NK-92 (cell line): ENCODE measurements around the gene PLCB2.

Experiments used
- DNase-seq: peaks from one replicate; lab custom pipeline; 2025; ENCODE audit not compliant: unreplicated experiment; lab: John Stamatoyannopoulos, UW

Gene PLCB2

DNA sequence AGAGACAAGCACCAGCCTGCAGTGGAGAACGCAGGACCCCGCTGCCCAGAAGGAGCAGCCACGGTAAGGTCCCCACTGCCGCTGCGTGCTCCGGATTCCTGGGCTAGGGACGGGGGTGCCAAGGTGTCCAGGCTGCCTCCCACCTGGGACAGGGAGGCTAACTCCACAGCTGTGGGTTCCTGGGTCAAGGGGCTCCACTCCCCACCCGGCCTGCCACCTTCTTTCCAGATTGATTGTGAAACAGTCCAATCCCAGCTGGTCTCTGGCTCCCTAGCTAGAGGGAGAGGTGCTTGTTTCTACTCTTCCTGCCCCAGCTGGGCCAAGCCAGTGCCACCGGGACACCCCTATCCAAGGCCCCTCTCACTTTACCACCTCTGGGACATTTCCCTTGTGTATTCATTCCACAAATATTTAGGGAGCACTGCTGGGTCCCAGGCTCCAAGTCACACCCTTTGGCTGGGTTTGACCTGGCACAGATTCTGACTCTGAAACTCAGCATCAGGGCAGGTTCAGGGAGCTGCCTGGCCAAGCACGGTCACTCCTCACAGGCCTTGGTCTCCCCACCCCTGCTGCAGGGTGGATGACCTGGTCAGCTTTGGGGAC is 67.0 kb downstream of the PLCB2 start:
- DNase-seq, result no peak

DNA sequence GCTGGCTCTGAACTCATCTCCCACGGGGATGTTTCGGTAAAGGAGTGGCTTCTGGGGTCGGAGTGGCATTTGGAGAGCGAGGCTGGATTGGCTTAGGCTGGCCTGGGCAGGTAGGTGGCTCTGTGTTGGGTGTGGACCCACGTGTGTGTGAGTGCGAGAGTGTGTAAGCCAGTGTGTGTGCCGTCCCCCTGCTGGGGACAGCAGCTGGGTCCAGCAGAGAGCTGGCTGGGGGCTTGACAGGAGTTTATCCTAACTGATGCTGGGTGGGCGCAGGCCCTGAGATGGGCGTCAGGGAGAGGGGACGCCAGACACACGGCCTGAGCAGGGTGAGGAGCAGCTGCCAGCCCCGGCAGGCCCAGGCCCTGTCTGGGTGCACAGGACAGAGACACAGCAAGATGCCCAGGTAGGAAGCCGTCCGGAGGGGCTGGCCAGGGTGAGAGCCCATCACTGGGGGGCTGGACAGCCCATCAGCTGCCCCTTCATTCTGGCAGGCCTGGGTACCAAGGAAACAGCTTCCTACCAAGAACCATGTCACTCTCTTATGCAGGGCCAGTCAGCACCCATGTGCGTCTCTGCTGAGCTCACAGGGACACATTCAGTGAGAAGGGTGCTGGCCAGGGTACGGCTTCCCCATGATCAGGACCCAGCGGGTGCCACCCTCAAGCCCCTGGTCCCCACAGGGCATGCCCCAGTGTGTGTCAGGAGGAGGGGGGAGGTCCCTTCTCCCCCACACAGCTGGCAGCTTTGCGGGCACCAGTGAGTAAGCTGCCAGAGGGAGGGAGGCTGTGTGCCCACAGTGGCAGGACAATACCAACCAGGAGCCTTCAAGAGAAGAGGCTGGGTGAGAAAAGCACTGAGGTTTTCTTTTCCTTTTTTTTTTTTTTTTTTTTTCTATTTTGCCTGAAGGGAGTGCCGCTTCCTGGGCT is 67.8 kb downstream of the PLCB2 start:
- no peak for DNase-seq

DNA sequence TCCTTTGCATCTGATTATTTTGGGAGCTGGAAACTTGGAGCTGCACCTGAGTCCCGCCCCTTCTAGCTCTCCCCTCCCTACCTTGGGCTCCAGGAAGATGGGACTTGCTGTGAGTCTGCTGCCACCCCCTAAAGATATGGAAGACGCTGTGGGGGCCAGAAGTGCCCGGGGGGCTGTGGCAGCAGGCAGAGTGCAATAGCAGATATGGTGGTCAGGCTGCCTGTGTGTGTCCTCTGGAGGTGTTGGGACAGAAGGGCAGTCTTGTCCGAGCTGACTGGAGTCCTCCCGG is 68.4 kb downstream of the PLCB2 start:
- DNase-seq, result no peak

DNA sequence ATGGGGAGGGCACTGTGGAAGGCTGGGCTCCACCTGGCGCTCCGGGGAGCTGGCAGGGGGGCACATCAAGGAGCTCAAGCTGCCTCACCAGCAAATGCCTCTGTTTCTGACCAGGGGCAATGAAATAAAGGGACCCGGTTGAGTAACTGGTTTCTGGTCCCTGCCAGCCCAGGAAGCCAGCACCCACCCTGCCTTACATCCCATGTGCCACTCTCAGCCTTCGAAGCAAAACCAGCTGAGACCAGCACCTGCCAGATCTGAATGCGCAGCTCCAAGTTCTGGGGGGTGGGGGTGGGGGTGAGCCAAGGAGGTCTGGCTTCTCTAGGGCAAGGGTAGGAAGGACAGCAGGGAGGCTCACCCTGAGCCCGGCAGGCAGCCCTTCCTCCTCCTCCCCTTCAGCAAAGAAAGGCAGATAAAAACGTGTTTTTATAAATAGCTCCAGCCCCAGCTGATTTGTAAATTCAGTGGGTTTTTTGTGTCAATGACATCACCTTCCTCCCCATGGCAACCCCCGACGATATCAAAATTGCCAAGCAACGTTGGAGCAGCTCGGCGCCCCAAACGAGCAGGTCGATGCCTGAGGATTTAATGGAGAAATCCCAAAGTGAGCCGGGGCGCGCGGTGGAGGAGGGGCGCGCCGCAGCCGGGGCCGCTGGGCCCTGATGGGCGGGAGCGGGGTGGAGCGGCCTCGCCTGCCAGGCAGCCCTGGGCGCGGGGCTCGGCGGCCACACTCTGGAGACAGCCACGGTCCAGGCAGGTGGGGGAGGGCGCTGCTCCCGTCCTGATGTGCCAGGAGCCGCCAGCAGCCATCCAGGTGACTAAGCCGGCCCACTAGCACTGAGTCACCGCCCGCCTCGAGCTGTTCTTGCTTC is 69.0 kb downstream of the PLCB2 start, which contains the start of gene PAK6:
PAK6 (plus strand) TSS at position 532 of the 872 bp plus-strand sequence. CDS start 25,723 bp downstream, outside the sequence.
- DNase-seq, result no peak
